PFSK-1 (cell line): ENCODE results near the gene FYCO1.

Experiments
- FOXP2 ChIP-seq: optimal IDR thresholded peaks from 2 replicates; pipeline ENCODE3; 2011; ENCODE audit warnings: borderline replicate concordance, control low read depth, inconsistent platforms; ENCODE audit not compliant: insufficient read depth; ENCODE audit errors: extremely low read length, extremely low read depth
- POLR2AphosphoS5 ChIP-seq: IDR thresholded peaks from 2 replicates; pipeline ENCODE4 v1.6.1; 2012; ENCODE audit warnings: low read depth, mild to moderate bottlenecking, control low read depth, low read length, moderate library complexity
- REST ChIP-seq, 2 experiments: IDR thresholded peaks; 2 replicates each; pipeline versions ENCODE4 v1.6.1 to v1.8.0; 2011 to 2012; ENCODE audit warnings: low read depth in 2 of 2, low read length in 2 of 2, control low read depth in 1 of 2, inconsistent platforms in 1 of 2, mild to moderate bottlenecking in 1 of 2, moderate library complexity in 1 of 2; ENCODE audit not compliant: insufficient read depth in 1 of 2
- SIN3A ChIP-seq: IDR thresholded peaks from 2 replicates; pipeline ENCODE4 v1.6.1; 2012; ENCODE audit warnings: mild to moderate bottlenecking, low read length, moderate library complexity, borderline replicate concordance; ENCODE audit not compliant: insufficient read depth
- TAF1 ChIP-seq: IDR thresholded peaks from 2 replicates; pipeline ENCODE4 v1.6.1; 2012; ENCODE audit warnings: low read length, control low read depth, borderline replicate concordance; ENCODE audit not compliant: insufficient read depth

The FYCO1 gene

GRCh38 chr3:46010519-46011113 is 15.0 kb upstream of the FYCO1 start:
- TF ChIP-seq SIN3A (no peak), POLR2AphosphoS5 (no peak), FOXP2 (no peak), TAF1 (no peak), REST (IDR thresholded peaks at IDR 0.05; ENCODE audit: insufficient read depth in 1 of 2, low read depth in 2 of 2, low read length in 2 of 2) (no peak)

DNA sequence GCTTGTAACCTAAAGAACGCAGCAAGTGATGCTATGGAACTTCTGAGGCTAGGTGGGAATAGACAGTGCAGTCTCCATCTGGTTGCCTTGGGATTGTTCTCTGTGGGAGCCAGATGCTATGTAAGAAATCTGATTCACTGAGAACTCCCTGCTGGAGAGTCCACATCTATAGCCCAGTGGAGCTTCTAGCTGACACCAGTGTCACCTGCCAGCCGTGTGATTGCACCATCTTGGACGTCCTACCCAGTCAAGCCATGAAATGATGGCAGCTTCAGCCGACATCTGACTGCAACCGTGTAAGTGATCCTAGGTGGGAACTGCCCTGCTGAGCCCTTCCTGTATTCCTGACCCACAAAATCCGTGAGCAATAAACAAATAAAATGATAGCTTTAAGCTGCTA is 12.4 kb upstream of the FYCO1 start:
- TF ChIP-seq TAF1, result no peak
- no peak for TF ChIP-seq FOXP2
- no peak for TF ChIP-seq REST (IDR thresholded peaks at IDR 0.05; ENCODE audit: insufficient read depth in 1 of 2, low read depth in 2 of 2, low read length in 2 of 2)
- TF ChIP-seq POLR2AphosphoS5, result no peak

- no peak for TF ChIP-seq REST (IDR thresholded peaks at IDR 0.05; ENCODE audit: insufficient read depth in 1 of 2, low read depth in 2 of 2, low read length in 2 of 2)
- TF ChIP-seq FOXP2, result no peak
- no peak for TF ChIP-seq SIN3A
- no peak for TF ChIP-seq POLR2AphosphoS5
- no peak for TF ChIP-seq TAF1
These were observed 11.7 kb upstream of the FYCO1 start for GRCh38 chr3:46007280-46007679.

DNA sequence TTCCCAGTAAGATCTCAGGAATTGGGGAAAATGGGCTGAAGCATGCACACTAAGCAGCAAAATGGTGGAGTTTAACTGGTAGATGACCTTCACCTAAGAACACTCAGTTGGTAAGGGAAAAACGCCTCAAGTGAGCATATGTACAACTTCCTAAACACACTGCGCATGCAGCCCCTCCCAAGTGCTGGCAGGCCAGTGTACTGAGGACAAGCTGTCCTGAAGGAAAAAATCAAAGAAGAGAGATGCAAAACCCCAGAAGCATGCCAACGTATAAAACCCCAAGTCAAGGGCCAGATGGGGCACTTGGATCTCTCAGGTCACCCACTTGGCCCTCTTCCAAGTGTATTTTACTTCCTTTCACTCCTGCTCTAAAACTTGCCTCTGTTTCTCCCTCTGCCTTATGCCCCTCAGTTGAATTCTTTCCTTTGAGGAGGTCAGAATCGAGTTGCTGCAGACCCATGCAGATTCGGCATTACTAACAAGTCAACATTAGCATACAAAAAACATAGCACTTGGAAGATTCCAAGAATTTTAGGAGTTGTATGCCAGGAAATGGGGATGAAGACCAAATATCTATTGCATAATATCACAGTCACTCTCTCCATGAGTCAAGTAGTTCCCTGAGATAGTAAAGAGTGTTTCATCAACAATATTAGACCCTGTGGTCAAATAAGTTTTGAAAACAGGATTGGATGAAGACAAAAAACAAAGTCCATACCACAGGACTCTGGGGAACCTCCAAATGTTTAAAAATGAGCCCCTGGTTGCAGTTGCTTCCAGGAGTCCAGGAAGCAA is 10.8 kb upstream of the FYCO1 start:
- no peak for TF ChIP-seq FOXP2
- TF ChIP-seq POLR2AphosphoS5, result no peak
- no peak for TF ChIP-seq REST (IDR thresholded peaks at IDR 0.05; ENCODE audit: insufficient read depth in 1 of 2, low read depth in 2 of 2, low read length in 2 of 2)
- no peak for TF ChIP-seq SIN3A
- TF ChIP-seq TAF1, result no peak
